ENCODE results near the gene SPATA32.
"Not testable (repeated sequence)": the region's sequence is repeated elsewhere in the genome, so short reads cannot be mapped to it uniquely, and the experiment has no call there.

SPATA32 gene

DNA sequence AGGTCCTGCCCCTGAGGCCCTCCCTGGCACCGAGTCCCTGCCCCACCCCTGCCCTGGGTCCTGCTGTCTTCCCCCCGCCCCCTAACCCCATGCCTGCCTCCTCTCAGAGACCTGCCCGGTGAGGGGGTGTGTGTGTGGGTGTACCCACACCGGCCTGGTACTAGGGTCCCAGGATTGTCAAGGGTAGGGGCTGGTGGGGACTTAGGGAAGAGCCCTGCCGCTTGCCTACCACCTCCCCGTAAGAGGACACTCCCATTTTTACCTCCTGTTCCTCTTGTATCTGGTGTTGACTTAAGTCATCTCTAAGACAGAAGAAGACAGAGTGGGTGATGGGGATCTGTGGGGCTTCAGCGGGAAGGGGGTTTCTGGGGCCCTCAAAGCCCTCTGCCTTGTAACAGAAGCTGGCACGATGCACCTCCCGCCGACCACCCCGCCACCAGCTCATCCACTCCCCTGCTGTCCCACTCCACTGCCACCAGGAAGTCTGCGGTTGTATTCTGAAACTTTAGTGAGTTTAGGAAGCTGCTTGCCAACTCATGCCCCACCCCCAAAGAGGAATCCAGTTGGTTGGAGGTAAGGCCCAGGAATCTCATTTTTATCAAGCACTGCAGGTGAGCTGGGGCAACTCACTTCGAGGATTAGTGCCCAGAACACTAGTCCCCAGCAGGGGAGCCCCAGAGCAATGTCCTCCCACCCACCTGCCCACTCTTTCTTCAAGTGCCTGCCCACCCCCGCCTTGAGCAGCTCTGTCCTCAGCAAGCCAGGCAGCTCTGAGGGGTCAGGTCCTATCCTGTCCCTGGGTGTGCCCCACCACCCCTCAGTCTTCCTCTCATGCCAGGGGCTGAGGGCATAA lies 5.6 kb downstream of the SPATA32 start:
- H3K23ac ChIP-seq (ENCODE audit: low read depth, low read length, poor library complexity), result no peak overlapping the region
- H2BK120ac ChIP-seq (ENCODE audit: low read depth, low read length), result no peak overlapping the region
- no peak for DNase-seq (ENCODE audit: low spot score)
- no peak overlapping the region for H3K4me2 ChIP-seq (ENCODE audit: insufficient read depth, low read length, poor library complexity, severe bottlenecking)
- no peak overlapping the region for H3K4ac ChIP-seq (ENCODE audit: low read length)
- no peaks in the 10 kb centered on the region for H3K9me3 ChIP-seq (replicated peaks in 1 of 2; ENCODE audit: control insufficient read depth in 2 of 2, insufficient read depth in 1 of 2, low read depth in 1 of 2, low read length in 2 of 2)
- H3K14ac ChIP-seq (ENCODE audit: low read length), result no peak overlapping the region
- no CpG with 5 or more reads among the region's 14 CpGs for WGBS, 2 donors (ENCODE audit: extremely low coverage in 2 of 2, insufficient read length in 2 of 2, insufficient replicate concordance in 1 of 2)
- H3K27ac ChIP-seq (replicated peaks; ENCODE audit: low read length), result no peak overlapping the region
- no peak overlapping the region for H2AFZ ChIP-seq (ENCODE audit: low read length)
- no peak overlapping the region for H4K8ac ChIP-seq (ENCODE audit: low read depth, low read length)
- no peak overlapping the region for H2BK12ac ChIP-seq (ENCODE audit: low read length)
- no peak overlapping the region for H2BK5ac ChIP-seq (ENCODE audit: low read length)
- no peaks in the 10 kb centered on the region for H3K36me3 ChIP-seq (replicated peaks in 1 of 2; ENCODE audit: control insufficient read depth in 2 of 2, insufficient read depth in 2 of 2, low read length in 2 of 2)
- peaks cover 0 to 13% (median 2%) of the 10 kb centered on the region in 3 experiments for H3K27me3 ChIP-seq (ENCODE audit: control insufficient read depth in 3 of 3, insufficient read depth in 3 of 3, low read depth in 1 of 3, low read length in 3 of 3)
- H3K79me1 ChIP-seq (ENCODE audit: low read depth, low read length), result no peaks in the 10 kb centered on the region
- no peak overlapping the region for H3K9ac ChIP-seq (ENCODE audit: low read depth, low read length, poor library complexity)
- no peak overlapping the region for H3K4me3 ChIP-seq (ENCODE audit: low read length in 2 of 2)
- H3K4me1 ChIP-seq (ENCODE audit: control insufficient read depth in 2 of 2, insufficient read depth in 1 of 2, low read depth in 1 of 2, low read length in 2 of 2), result peaks cover 0 to 9% of the 10 kb centered on the region in 2 donors
- H2BK15ac ChIP-seq (ENCODE audit: low read length), result no peak overlapping the region
- H2AK5ac ChIP-seq (ENCODE audit: low read depth, low read length), result peak overlapping the region; percentile 30
- no peak overlapping the region for H3K18ac ChIP-seq (ENCODE audit: low read length)
- no peak overlapping the region for H4K91ac ChIP-seq (ENCODE audit: low read depth, low read length, poor library complexity)

GRCh38 chr17:45255358-45255757 lies 6.5 kb downstream of the SPATA32 start:
- Histone ChIP-seq H2BK15ac (ENCODE audit: low read length) (no peak overlapping the region), H3K36me3 (replicated peaks in 1 of 2; ENCODE audit: control insufficient read depth in 2 of 2, insufficient read depth in 2 of 2, low read length in 2 of 2) (peaks cover 0 to 4% of the 10 kb centered on the region in 2 donors), H2BK5ac (ENCODE audit: low read length) (no peak overlapping the region), H3K18ac (ENCODE audit: low read length) (peak overlapping the region; percentile 19), H3K27ac (replicated peaks; ENCODE audit: low read length) (no peak overlapping the region), H3K9me3 (replicated peaks in 1 of 2; ENCODE audit: control insufficient read depth in 2 of 2, insufficient read depth in 1 of 2, low read depth in 1 of 2, low read length in 2 of 2) (peaks cover 0 to 7% of the 10 kb centered on the region in 2 donors), H2BK120ac (ENCODE audit: low read depth, low read length) (peak overlapping the region; percentile 61), H3K9ac (ENCODE audit: low read depth, low read length, poor library complexity) (no peak overlapping the region), H3K4me3 (ENCODE audit: low read length in 2 of 2) (no peak overlapping the region), H2BK12ac (ENCODE audit: low read length) (no peak overlapping the region), H3K27me3 (ENCODE audit: control insufficient read depth in 3 of 3, insufficient read depth in 3 of 3, low read depth in 1 of 3, low read length in 3 of 3) (peaks cover 0 to 13% (median 0%) of the 10 kb centered on the region in 3 experiments), H3K4ac (ENCODE audit: low read length) (no peak overlapping the region), H3K4me2 (ENCODE audit: insufficient read depth, low read length, poor library complexity, severe bottlenecking) (no peak overlapping the region), H2AFZ (ENCODE audit: low read length) (no peak overlapping the region), H2AK5ac (ENCODE audit: low read depth, low read length) (peak overlapping the region; percentile 30), H3K79me1 (ENCODE audit: low read depth, low read length) (no peaks in the 10 kb centered on the region), H3K23ac (ENCODE audit: low read depth, low read length, poor library complexity) (no peak overlapping the region), H3K4me1 (ENCODE audit: control insufficient read depth in 2 of 2, insufficient read depth in 1 of 2, low read depth in 1 of 2, low read length in 2 of 2) (peaks cover 0 to 7% of the 10 kb centered on the region in 2 donors), H3K14ac (ENCODE audit: low read length) (no peak overlapping the region), H4K91ac (ENCODE audit: low read depth, low read length, poor library complexity) (no peak overlapping the region), H4K8ac (ENCODE audit: low read depth, low read length) (no peak overlapping the region)
- no peak for DNase-seq (ENCODE audit: low spot score)
- whole genome bisulfite sequencing, 2 donors (ENCODE audit: extremely low coverage in 2 of 2, insufficient read length in 2 of 2, insufficient replicate concordance in 1 of 2), result no CpG with 5 or more reads among the region's 8 CpGs

GRCh38 chr17:45253879-45254278 lies 8.0 kb downstream of the SPATA32 start:
- no peak overlapping the region for H3K23ac ChIP-seq (ENCODE audit: low read depth, low read length, poor library complexity)
- no peak overlapping the region for H3K4me3 ChIP-seq (ENCODE audit: low read length in 2 of 2)
- H3K4me2 ChIP-seq (ENCODE audit: insufficient read depth, low read length, poor library complexity, severe bottlenecking), result no peak overlapping the region
- peaks cover 0 to 7% of the 10 kb centered on the region in 2 donors for H3K4me1 ChIP-seq (ENCODE audit: control insufficient read depth in 2 of 2, insufficient read depth in 1 of 2, low read depth in 1 of 2, low read length in 2 of 2)
- peaks cover 0 to 4% of the 10 kb centered on the region in 2 donors for H3K36me3 ChIP-seq (replicated peaks in 1 of 2; ENCODE audit: control insufficient read depth in 2 of 2, insufficient read depth in 2 of 2, low read length in 2 of 2)
- H3K4ac ChIP-seq (ENCODE audit: low read length), result no peak overlapping the region
- peaks cover 0 to 15% (median 0%) of the 10 kb centered on the region in 3 experiments for H3K27me3 ChIP-seq (ENCODE audit: control insufficient read depth in 3 of 3, insufficient read depth in 3 of 3, low read depth in 1 of 3, low read length in 3 of 3)
- no peak overlapping the region for H2BK12ac ChIP-seq (ENCODE audit: low read length)
- no peak overlapping the region for H3K14ac ChIP-seq (ENCODE audit: low read length)
- no peak overlapping the region for H2BK15ac ChIP-seq (ENCODE audit: low read length)
- no peak overlapping the region for H4K8ac ChIP-seq (ENCODE audit: low read depth, low read length)
- peaks cover under 1% of the 10 kb centered on the region for H3K79me1 ChIP-seq (ENCODE audit: low read depth, low read length)
- no peak for DNase-seq (ENCODE audit: low spot score)
- peak overlapping the region; percentile 2 for H2BK5ac ChIP-seq (ENCODE audit: low read length)
- H3K18ac ChIP-seq (ENCODE audit: low read length), result peak overlapping the region; percentile 22
- no peak overlapping the region for H2AFZ ChIP-seq (ENCODE audit: low read length)
- H2BK120ac ChIP-seq (ENCODE audit: low read depth, low read length), result no peak overlapping the region
- peaks cover 0 to 7% of the 10 kb centered on the region in 2 donors for H3K9me3 ChIP-seq (replicated peaks in 1 of 2; ENCODE audit: control insufficient read depth in 2 of 2, insufficient read depth in 1 of 2, low read depth in 1 of 2, low read length in 2 of 2)
- no CpG with 5 or more reads among the region's 4 CpGs for WGBS, 2 donors (ENCODE audit: extremely low coverage in 2 of 2, insufficient read length in 2 of 2, insufficient replicate concordance in 1 of 2)
- no peak overlapping the region for H3K9ac ChIP-seq (ENCODE audit: low read depth, low read length, poor library complexity)
- no peak overlapping the region for H3K27ac ChIP-seq (replicated peaks; ENCODE audit: low read length)
- no peak overlapping the region for H4K91ac ChIP-seq (ENCODE audit: low read depth, low read length, poor library complexity)
- H2AK5ac ChIP-seq (ENCODE audit: low read depth, low read length), result no peak overlapping the region

DNA sequence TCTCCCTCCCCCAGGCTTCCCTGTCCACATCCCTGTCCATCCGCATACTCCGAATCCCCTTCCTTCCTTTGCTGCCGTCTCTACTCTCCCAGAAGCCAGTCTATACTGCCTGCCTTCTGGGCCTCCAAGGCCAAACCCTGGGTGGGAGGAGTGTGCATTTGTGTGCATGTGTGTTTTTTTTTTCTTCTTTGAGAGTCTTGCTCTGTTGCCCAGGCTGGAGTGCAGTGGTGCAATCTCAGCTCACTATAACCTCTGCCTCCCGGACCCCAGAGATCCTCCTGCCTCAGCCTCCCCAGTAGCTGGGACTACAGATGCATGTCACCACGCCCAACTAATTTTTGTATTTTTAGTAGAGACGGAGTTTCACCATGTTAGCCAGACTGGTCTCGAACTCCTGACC lies 8.7 kb downstream of the SPATA32 start:
- H3K36me3 ChIP-seq (replicated peaks in 1 of 2; ENCODE audit: control insufficient read depth in 2 of 2, insufficient read depth in 2 of 2, low read length in 2 of 2); H3K27ac ChIP-seq (replicated peaks; ENCODE audit: low read length); H2BK15ac ChIP-seq (ENCODE audit: low read length); H3K9ac ChIP-seq (ENCODE audit: low read depth, low read length, poor library complexity); H2BK120ac ChIP-seq (ENCODE audit: low read depth, low read length); H3K18ac ChIP-seq (ENCODE audit: low read length); H3K4me2 ChIP-seq (ENCODE audit: insufficient read depth, low read length, poor library complexity, severe bottlenecking); H4K8ac ChIP-seq (ENCODE audit: low read depth, low read length); H3K4me3 ChIP-seq (ENCODE audit: low read length in 2 of 2); H3K23ac ChIP-seq (ENCODE audit: low read depth, low read length, poor library complexity); H2AK5ac ChIP-seq (ENCODE audit: low read depth, low read length); DNase-seq (ENCODE audit: low spot score); H4K91ac ChIP-seq (ENCODE audit: low read depth, low read length, poor library complexity); H3K14ac ChIP-seq (ENCODE audit: low read length); H2AFZ ChIP-seq (ENCODE audit: low read length); H3K79me1 ChIP-seq (ENCODE audit: low read depth, low read length); H3K9me3 ChIP-seq (replicated peaks in 1 of 2; ENCODE audit: control insufficient read depth in 2 of 2, insufficient read depth in 1 of 2, low read depth in 1 of 2, low read length in 2 of 2); H3K4ac ChIP-seq (ENCODE audit: low read length); H2BK5ac ChIP-seq (ENCODE audit: low read length); H2BK12ac ChIP-seq (ENCODE audit: low read length): not testable (repeated sequence)
- Histone ChIP-seq H3K4me1 (ENCODE audit: control insufficient read depth in 2 of 2, insufficient read depth in 1 of 2, low read depth in 1 of 2, low read length in 2 of 2) (peaks cover 0 to 13% of the 10 kb centered on the region in 2 donors), H3K27me3 (ENCODE audit: control insufficient read depth in 3 of 3, insufficient read depth in 3 of 3, low read depth in 1 of 3, low read length in 3 of 3) (peaks cover 0 to 22% (median 0%) of the 10 kb centered on the region in 3 experiments)
- no CpG with 5 or more reads among the region's 7 CpGs for WGBS, 2 donors (ENCODE audit: extremely low coverage in 2 of 2, insufficient read length in 2 of 2, insufficient replicate concordance in 1 of 2)
